SK-N-SH (cell line): Measurements from ENCODE around the gene PAQR5. TPM values are rescaled to one million over a fixed set of nuclear protein-coding genes. Genes with fewer than 3 reads are reported as not detected.

Source experiments
- CTCF ChIA-PET: fragments of 300-600, 350-600 bp; formaldehyde crosslinking; extraction: SDS; loops from one replicate; lab custom pipeline; 2021; lab: Yijun Ruan, JAX
- POLR2A ChIA-PET: fragments of 350-600 bp; sonication (Branson Sonifier 250); formaldehyde crosslinking; extraction: SDS; loops from one replicate; lab custom pipeline; 2020; ENCODE audit warnings: antibody characterized with exemption, inconsistent platforms; lab: Yijun Ruan, JAX
- DNase-seq: peaks from one replicate; pipeline ENCODE4 v3.0.0; 2012
- H2AFZ ChIP-seq: fragments of 200-600 bp; sonication (generic); 2 replicates; pipeline ENCODE4 v1.8.1; 2016; ENCODE audit warnings: antibody characterized with exemption, mild to moderate bottlenecking, low read depth
- H3F3A ChIP-seq: fragments of 200-600 bp; sonication (generic); replicated peaks from 2 replicates; pipeline ENCODE3; 2016; ENCODE audit warnings: antibody characterized with exemption, mild to moderate bottlenecking; ENCODE audit not compliant: insufficient read depth
- H3K27ac ChIP-seq, 2 experiments: fragments of 200-500 bp in 1 of 2; fragments of 200-600 bp in 1 of 2; sonication (Bioruptor generic) in 1 of 2; sonication (generic), shearing (Covaris generic) in 1 of 2; 2 replicates each; pipeline versions ENCODE4 v1.5.1 to v1.6.1; 2014 to 2016; ENCODE audit warnings: low read depth in 2 of 2, inconsistent platforms in 1 of 2, low read length in 1 of 2, mild to moderate bottlenecking in 1 of 2, mixed read lengths in 1 of 2
- H3K27me3 ChIP-seq: fragments of 200-600 bp; sonication (generic), shearing (Covaris generic); 2 replicates; pipeline ENCODE4 v1.6.1; 2016; ENCODE audit warnings: mixed run types; ENCODE audit not compliant: insufficient read depth
- H3K36me3 ChIP-seq, 2 experiments: fragments of 200-500 bp in 1 of 2; fragments of 200-600 bp in 1 of 2; sonication (Bioruptor generic) in 1 of 2; sonication (generic) in 1 of 2; replicated peaks in 1 of 2; 2 replicates each; pipeline versions ENCODE3 to v1.5.1; 2014 to 2016; ENCODE audit warnings: low read length in 1 of 2, mild to moderate bottlenecking in 1 of 2; ENCODE audit not compliant: insufficient read depth in 2 of 2, control insufficient read depth in 1 of 2
- H3K4me1 ChIP-seq, 2 experiments: fragments of 200-500 bp in 1 of 2; fragments of 200-600 bp in 1 of 2; sonication (Bioruptor generic) in 1 of 2; sonication (generic), shearing (Covaris generic) in 1 of 2; 2 replicates each; pipeline versions ENCODE4 v1.5.1 to v1.6.1; 2014 to 2016; ENCODE audit warnings: low read depth in 1 of 2, low read length in 1 of 2, mixed run types in 1 of 2; ENCODE audit not compliant: insufficient read depth in 2 of 2, control insufficient read depth in 1 of 2
- H3K4me2 ChIP-seq: fragments of 200-600 bp; sonication (generic), shearing (Covaris generic); 2 replicates; pipeline ENCODE4 v1.6.1; 2017; ENCODE audit warnings: mixed run types
- H3K4me3 ChIP-seq, 2 experiments: fragments of 200-500 bp in 1 of 2; fragments of 200-600 bp in 1 of 2; sonication (Bioruptor generic) in 1 of 2; sonication (generic), shearing (Covaris generic) in 1 of 2; 2 replicates each; pipeline versions ENCODE4 v1.5.1 to v1.8.1; 2014 to 2016; ENCODE audit warnings: low read depth in 2 of 2, inconsistent platforms in 1 of 2, low read length in 1 of 2, mild to moderate bottlenecking in 1 of 2, mixed read lengths in 1 of 2, moderate library complexity in 1 of 2
- H3K79me2 ChIP-seq: fragments of 200-600 bp; sonication (generic); 2 replicates; pipeline ENCODE4 v1.8.1; 2017; ENCODE audit warnings: mild to moderate bottlenecking; ENCODE audit not compliant: insufficient read depth
- H3K9ac ChIP-seq: fragments of 200-600 bp; sonication (generic); 2 replicates; pipeline ENCODE4 v1.6.1; 2017; ENCODE audit warnings: mixed run types
- H3K9me2 ChIP-seq: fragments of 200-600 bp; sonication (generic); 2 replicates; pipeline ENCODE4 v1.6.1; 2017; ENCODE audit warnings: mixed run types
- H3K9me3 ChIP-seq: fragments of 200-600 bp; sonication (generic); 2 replicates; pipeline ENCODE4 v1.6.1; 2017; ENCODE audit warnings: mixed run types, mild to moderate bottlenecking, moderate library complexity
- H4K20me1 ChIP-seq: fragments of 200-600 bp; sonication (generic); 2 replicates; pipeline ENCODE4 v1.6.1; 2017; ENCODE audit warnings: mild to moderate bottlenecking, mixed run types; ENCODE audit not compliant: insufficient read depth
- FOSL2 ChIP-seq: IDR thresholded peaks from 2 replicates; pipeline ENCODE4 v1.4.0; 2012; ENCODE audit warnings: low read depth, mild to moderate bottlenecking, moderate library complexity, borderline replicate concordance
- FOXJ3 ChIP-seq: sonication (generic); formaldehyde crosslinking; IDR thresholded peaks from 2 replicates; pipeline ENCODE4 v1.5.1; 2020; ENCODE audit warnings: mild to moderate bottlenecking, missing genetic modification reagents
- FOXM1 ChIP-seq: IDR thresholded peaks from 2 replicates; pipeline ENCODE4 v1.4.0; 2012; ENCODE audit warnings: low read depth, mild to moderate bottlenecking
- GATA2 ChIP-seq: sonication (generic); formaldehyde crosslinking; IDR thresholded peaks from 2 replicates; pipeline ENCODE4 v1.5.0; 2020; ENCODE audit warnings: mild to moderate bottlenecking, missing genetic modification reagents
- JUND ChIP-seq: IDR thresholded peaks from 2 replicates; pipeline ENCODE4 v1.4.0; 2012
- MXI1 ChIP-seq: IDR thresholded peaks from 2 replicates; pipeline ENCODE4 v1.6.1; 2012; ENCODE audit warnings: mild to moderate bottlenecking, low read depth, low read length, improper control_type of control experiment
- POLR2AphosphoS5 ChIP-seq: IDR thresholded peaks from 2 replicates; pipeline ENCODE4 v1.6.1; 2012; ENCODE audit warnings: low read depth, low read length
- RAD21 ChIP-seq: IDR thresholded peaks from 2 replicates; pipeline ENCODE4 v1.6.1; 2012; ENCODE audit warnings: mild to moderate bottlenecking, low read length
- RXRA ChIP-seq: IDR thresholded peaks from 2 replicates; pipeline ENCODE4 v1.4.0; 2012; ENCODE audit warnings: low read depth, mild to moderate bottlenecking, borderline replicate concordance
- TCF12 ChIP-seq: IDR thresholded peaks from 2 replicates; pipeline ENCODE4 v1.4.0; 2012
- YY1 ChIP-seq: IDR thresholded peaks from 2 replicates; pipeline ENCODE4 v1.4.0; 2012; ENCODE audit warnings: low read depth, mild to moderate bottlenecking
- WGBS: methylation state at CpG from one replicate; pipeline ENCODE4 v1.1.6; 2017; ENCODE audit warnings: low lambda C conversion rate; 5-methylcytosine and 5-hydroxymethylcytosine counted together
- polyA plus RNA-seq, 3 experiments: library from polyadenylated mRNA; depleted of rRNA; stranded (reverse); fragments of >200 nt; gene quantifications; 2 replicates each; pipeline ENCODE4 v1.2.3, GENCODE V29; 2012
- TF ChIP-seq, protein P1 (sequence below): IDR thresholded peaks from 2 replicates; pipeline ENCODE4 v1.4.0; 2012; ENCODE audit warnings: low read depth, borderline replicate concordance
- TF ChIP-seq, protein P2 (sequence below): IDR thresholded peaks from 2 replicates; pipeline ENCODE4 v1.4.0; 2012; ENCODE audit warnings: low read depth

The PAQR5 gene
- polyA plus RNA-seq, 1 of the 3 experiments (the other 2 are of a cell fraction): 3.9 TPM

DNA sequence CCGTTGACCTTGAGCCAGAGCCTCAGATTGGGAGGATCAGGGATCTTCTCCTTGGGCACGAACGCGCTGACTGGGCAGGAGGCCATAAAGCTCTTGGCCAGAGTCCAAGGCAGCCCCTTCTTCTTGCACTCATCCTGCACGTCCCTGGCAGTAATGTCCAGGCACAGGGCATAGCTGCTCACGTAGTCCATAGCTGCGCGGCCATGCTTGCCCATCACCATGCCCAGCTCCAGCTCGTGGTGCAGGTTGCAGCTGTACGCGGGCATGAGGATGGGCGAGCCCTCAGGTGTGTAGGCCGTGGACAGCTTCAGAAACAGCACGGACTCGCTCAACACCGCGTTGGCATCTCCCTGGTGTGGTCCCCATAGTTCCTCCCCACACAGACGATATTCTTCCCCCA is 136.0 kb downstream of the PAQR5 start (continued):
- TF ChIP-seq, protein P1, sequence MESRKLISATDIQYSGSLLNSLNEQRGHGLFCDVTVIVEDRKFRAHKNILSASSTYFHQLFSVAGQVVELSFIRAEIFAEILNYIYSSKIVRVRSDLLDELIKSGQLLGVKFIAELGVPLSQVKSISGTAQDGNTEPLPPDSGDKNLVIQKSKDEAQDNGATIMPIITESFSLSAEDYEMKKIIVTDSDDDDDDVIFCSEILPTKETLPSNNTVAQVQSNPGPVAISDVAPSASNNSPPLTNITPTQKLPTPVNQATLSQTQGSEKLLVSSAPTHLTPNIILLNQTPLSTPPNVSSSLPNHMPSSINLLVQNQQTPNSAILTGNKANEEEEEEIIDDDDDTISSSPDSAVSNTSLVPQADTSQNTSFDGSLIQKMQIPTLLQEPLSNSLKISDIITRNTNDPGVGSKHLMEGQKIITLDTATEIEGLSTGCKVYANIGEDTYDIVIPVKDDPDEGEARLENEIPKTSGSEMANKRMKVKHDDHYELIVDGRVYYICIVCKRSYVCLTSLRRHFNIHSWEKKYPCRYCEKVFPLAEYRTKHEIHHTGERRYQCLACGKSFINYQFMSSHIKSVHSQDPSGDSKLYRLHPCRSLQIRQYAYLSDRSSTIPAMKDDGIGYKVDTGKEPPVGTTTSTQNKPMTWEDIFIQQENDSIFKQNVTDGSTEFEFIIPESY: no peak
- TF ChIP-seq JUND: no peak
- no peak for TF ChIP-seq FOXJ3 (CRISPR knock-in tag)
- TF ChIP-seq RAD21: no peak
- TF ChIP-seq RXRA: no peak
- TF ChIP-seq GATA2 (CRISPR knock-in tag): no peak
- no peak for TF ChIP-seq TCF12

DNA sequence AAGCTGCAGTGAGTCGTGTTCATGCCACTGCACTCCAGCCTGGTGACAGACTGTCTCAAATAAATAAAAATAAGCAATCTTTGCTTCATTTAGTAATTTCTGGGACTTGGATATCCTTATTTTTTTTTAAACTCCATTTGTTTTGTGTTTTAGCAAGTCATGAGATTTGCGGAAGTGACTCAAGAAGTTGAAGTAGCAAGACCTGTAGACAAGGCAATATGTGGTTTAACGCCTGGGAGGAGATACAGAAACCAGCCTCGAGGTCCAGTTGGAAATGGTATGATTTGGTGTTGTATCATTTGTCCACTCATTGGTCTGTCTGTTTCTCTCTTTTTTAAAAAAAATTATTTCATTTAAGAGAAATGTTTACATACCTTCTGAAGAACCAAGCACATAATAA is 137.3 kb downstream of the PAQR5 start:
- POLR2A ChIA-PET: no interaction called here
- H3K9me3 ChIP-seq: no peaks in the 10 kb centered on the region
- H3K9ac ChIP-seq: no peak overlapping the region
- H3K27ac ChIP-seq: no peak overlapping the region
- no peaks in the 10 kb centered on the region for H3K9me2 ChIP-seq
- DNase-seq: no peak
- H3K4me2 ChIP-seq: no peak overlapping the region
- TF ChIP-seq GATA2 (CRISPR knock-in tag): no peak
- peaks cover 40 to 50% of the 10 kb centered on the region in 2 experiments for H3K36me3 ChIP-seq
- no peak overlapping the region for H2AFZ ChIP-seq
- no peak overlapping the region for H3K4me3 ChIP-seq
- H3K27me3 ChIP-seq: no peaks in the 10 kb centered on the region
- H4K20me1 ChIP-seq: no peaks in the 10 kb centered on the region
- H3K79me2 ChIP-seq: peaks cover 30% of the 10 kb centered on the region
- no peaks in the 10 kb centered on the region for H3K4me1 ChIP-seq
- 96% methylated on average over 4 of the region's 4 CpGs for WGBS
- H3F3A ChIP-seq: no peaks in the 10 kb centered on the region
- CTCF ChIA-PET: interaction anchor here (0.7 kb wide), 1 partner anchor 16 kb away, joined by 3 read pairs; no protein-coding TSS in a partner anchor

GRCh38 chr15:69436951-69437350 is 138.2 kb downstream of the PAQR5 start:
- H3K27ac ChIP-seq: no peak overlapping the region
- no peak for DNase-seq
- no peaks in the 10 kb centered on the region for H3K9me3 ChIP-seq

More at GRCh38 chr15:69436951-69437350, 138.2 kb downstream of the PAQR5 start:
- no peak overlapping the region for H3K9ac ChIP-seq
- ChIA-PET CTCF (interaction anchor here (1.2 kb wide), 1 partner anchor 42 kb away, joined by 3 read pairs; no protein-coding TSS in a partner anchor), POLR2A (no interaction called here)
- no peaks in the 10 kb centered on the region for H3F3A ChIP-seq
- H2AFZ ChIP-seq: no peak overlapping the region
- H3K4me1 ChIP-seq: no peaks in the 10 kb centered on the region
- no peaks in the 10 kb centered on the region for H3K27me3 ChIP-seq
- 93% methylated on average over 4 of the region's 4 CpGs for whole genome bisulfite sequencing
- H4K20me1 ChIP-seq: no peaks in the 10 kb centered on the region
- no peaks in the 10 kb centered on the region for H3K9me2 ChIP-seq
- TF ChIP-seq MXI1 (no peak), YY1 (no peak), RXRA (no peak), FOXM1 (no peak), FOSL2 (no peak), POLR2AphosphoS5 (no peak)
- TF ChIP-seq, protein P2, sequence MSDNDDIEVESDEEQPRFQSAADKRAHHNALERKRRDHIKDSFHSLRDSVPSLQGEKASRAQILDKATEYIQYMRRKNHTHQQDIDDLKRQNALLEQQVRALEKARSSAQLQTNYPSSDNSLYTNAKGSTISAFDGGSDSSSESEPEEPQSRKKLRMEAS: no peak
- H3K4me3 ChIP-seq: no peak overlapping the region
- H3K79me2 ChIP-seq: peaks cover 23% of the 10 kb centered on the region
- peaks cover 44 to 52% of the 10 kb centered on the region in 2 experiments for H3K36me3 ChIP-seq
- no peak overlapping the region for H3K4me2 ChIP-seq
